Colonic mucosa (tissue), 4 donors: Measurements from ENCODE around the gene MCIDAS. TPM values are rescaled to one million over a fixed set of nuclear protein-coding genes. Genes with fewer than 3 reads are reported as not detected.

Experiments
- DNase-seq: peaks from one replicate; pipeline ENCODE4 v3.0.0-alpha.2; 2020
- H3K27ac ChIP-seq: fragments of 200-600 bp; one replicate; pipeline ENCODE4 v1.8.0; 2021
- H3K27me3 ChIP-seq: fragments of 200-600 bp; one replicate; pipeline ENCODE4 v1.8.0; 2021
- H3K36me3 ChIP-seq: fragments of 200-600 bp; one replicate; pipeline ENCODE4 v1.8.0; 2021
- H3K4me1 ChIP-seq: fragments of 200-600 bp; one replicate; pipeline ENCODE4 v1.8.0; 2021; ENCODE audit warnings: mild to moderate bottlenecking
- H3K4me3 ChIP-seq: fragments of 200-600 bp; one replicate; pipeline ENCODE4 v1.8.0; 2021
- H3K9ac ChIP-seq, 2 donors: one replicate each; pipeline ENCODE4 v1.7.0; 2013; ENCODE audit warnings: control low read depth in 2 of 2, low read depth in 2 of 2, low read length in 2 of 2
- H3K9me3 ChIP-seq: fragments of 200-600 bp; one replicate; pipeline ENCODE4 v1.8.0; 2021
- intact Hi-C: fragments of 100-400 bp; cut with DNase I; formaldehyde crosslinking; loops from one replicate; pipeline ENCODE4 v1.14.1; 2022
- total RNA-seq, 2 donors: library from RNA; stranded (reverse); fragmentation: NEBNext Ultra II Directional in 1 of 2; extraction: Animal tissue kit (Norgen Biotek cat#: 25700) in 1 of 2; gene quantifications; one replicate each; pipeline ENCODE4 v1.2.1, GENCODE V29; 2021
- TF ChIP-seq, protein P1 (sequence below): fragments of 200-600 bp; IDR thresholded peaks from one replicate; pipeline ENCODE4 v1.8.0; 2022; ENCODE audit warnings: antibody characterized with exemption, mild to moderate bottlenecking
- donor health status: healthy.
- donor health status: DM: no; HTN: no; CAD: no.
- donor health status: DM: no; HTN: no; CAD: no.

MCIDAS gene
- total RNA-seq, 2 donors from 2014 or later, result 0.13 to 0.22 TPM

DNA sequence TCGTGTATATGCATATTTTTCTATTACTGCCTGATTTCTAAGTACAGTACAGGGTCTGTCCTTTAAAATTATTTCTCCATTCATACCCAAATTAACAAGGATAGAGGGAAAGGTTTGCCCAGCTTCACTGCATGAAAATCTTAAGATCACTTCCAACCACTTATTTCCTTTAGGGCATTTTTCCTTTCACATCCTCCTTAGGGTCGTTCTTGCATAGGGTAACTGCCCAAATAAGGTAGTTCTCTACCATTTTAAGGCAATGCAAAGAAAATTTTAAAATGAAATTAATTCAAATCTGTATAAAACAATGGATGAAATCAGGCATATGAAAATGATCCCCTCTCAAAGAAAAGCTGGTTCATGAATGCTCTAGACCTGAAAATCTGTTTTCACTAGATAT, 50.0 kb downstream of the MCIDAS start:
- DNase-seq, result no peak
- no peak overlapping the region for H3K9ac ChIP-seq
- H3K4me3 ChIP-seq, result no peak overlapping the region
- no peaks in the 10 kb centered on the region for H3K36me3 ChIP-seq
- peaks cover 42% of the 10 kb centered on the region for H3K27me3 ChIP-seq
- peaks cover 10% of the 10 kb centered on the region for H3K4me1 ChIP-seq
- no peak overlapping the region for H3K27ac ChIP-seq
- TF ChIP-seq, protein P1, sequence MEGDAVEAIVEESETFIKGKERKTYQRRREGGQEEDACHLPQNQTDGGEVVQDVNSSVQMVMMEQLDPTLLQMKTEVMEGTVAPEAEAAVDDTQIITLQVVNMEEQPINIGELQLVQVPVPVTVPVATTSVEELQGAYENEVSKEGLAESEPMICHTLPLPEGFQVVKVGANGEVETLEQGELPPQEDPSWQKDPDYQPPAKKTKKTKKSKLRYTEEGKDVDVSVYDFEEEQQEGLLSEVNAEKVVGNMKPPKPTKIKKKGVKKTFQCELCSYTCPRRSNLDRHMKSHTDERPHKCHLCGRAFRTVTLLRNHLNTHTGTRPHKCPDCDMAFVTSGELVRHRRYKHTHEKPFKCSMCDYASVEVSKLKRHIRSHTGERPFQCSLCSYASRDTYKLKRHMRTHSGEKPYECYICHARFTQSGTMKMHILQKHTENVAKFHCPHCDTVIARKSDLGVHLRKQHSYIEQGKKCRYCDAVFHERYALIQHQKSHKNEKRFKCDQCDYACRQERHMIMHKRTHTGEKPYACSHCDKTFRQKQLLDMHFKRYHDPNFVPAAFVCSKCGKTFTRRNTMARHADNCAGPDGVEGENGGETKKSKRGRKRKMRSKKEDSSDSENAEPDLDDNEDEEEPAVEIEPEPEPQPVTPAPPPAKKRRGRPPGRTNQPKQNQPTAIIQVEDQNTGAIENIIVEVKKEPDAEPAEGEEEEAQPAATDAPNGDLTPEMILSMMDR, result no peak
- no peaks in the 10 kb centered on the region for H3K9me3 ChIP-seq
- intact Hi-C loops, result loop anchor here (5.0 kb wide), 1 partner anchor 55 kb away; the partner anchor contains the start of gene CCNO

DNA sequence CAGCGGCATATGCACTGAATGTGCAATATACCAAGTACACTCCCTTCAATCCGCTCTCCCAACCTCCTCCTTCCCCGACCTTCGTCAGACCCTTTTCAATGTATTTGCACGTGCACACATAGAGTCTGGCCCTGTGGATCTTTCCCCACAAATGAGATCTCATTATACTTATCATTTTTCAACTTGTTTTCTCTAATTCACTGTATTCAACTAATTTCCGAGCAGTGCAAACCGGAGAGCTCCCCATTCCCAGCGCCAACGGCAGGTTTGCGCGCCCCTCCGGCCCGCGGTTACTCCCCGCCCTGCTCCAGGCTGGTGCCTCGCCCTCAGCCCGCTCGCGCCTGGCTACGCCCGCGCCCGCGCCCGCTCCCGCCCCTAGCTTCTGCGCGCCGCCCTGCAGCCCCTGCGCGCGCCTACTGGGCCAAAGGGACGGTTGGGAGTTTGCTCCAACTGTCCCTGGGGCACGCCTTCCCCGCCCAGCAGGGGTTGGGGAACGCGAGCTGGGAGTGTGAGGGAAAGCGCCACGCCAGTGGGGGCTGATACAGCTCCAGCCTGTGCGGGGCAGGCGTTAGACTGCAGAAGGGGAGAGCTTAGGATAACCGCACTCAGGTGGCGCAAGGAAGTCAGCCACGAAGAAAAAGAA, 50.8 kb downstream of the MCIDAS start:
- Histone ChIP-seq H3K9me3 (no peaks in the 10 kb centered on the region), H3K4me3 (peak overlapping the region; percentile 26), H3K27me3 (peaks cover 42% of the 10 kb centered on the region), H3K27ac (no peak overlapping the region), H3K36me3 (no peaks in the 10 kb centered on the region), H3K9ac (no peak overlapping the region), H3K4me1 (peaks cover 10% of the 10 kb centered on the region)
- TF ChIP-seq, protein P1, result peak; percentile 37
- peak; percentile 76 for DNase-seq
- intact Hi-C loops, result loop anchor here (5.0 kb wide), 1 partner anchor 56 kb away; the partner anchor contains the start of gene CCNO

DNA sequence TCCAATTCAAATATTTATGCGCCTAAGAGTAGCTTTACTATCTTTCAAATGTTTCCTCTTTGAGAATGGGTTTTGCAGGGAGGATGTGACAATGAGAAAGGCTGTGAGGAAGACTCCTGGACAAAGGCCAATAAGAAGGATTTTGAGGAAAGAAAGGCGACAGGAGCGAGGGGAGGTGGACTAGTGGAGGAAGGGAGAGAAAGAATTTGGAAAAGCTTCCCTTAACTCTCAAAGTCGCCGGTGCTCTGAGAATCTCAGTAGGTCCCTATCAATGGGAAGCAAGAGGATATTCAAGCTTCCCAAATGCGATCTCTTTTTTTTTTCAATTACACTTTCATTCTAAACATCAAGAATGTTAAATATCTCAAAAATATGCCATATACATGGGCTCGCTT, 51.3 kb downstream of the MCIDAS start:
- intact Hi-C loops, result loop anchor here (5.0 kb wide), 1 partner anchor 57 kb away; the partner anchor contains the start of gene CCNO
- H3K27ac ChIP-seq, result no peak overlapping the region
- peaks cover 42% of the 10 kb centered on the region for H3K27me3 ChIP-seq
- H3K9me3 ChIP-seq, result no peaks in the 10 kb centered on the region
- H3K4me1 ChIP-seq, result peaks cover 10% of the 10 kb centered on the region
- no peaks in the 10 kb centered on the region for H3K36me3 ChIP-seq
- H3K4me3 ChIP-seq, result no peak overlapping the region
- no peak overlapping the region for H3K9ac ChIP-seq
- no peak for DNase-seq
- TF ChIP-seq, protein P1, result no peak

DNA sequence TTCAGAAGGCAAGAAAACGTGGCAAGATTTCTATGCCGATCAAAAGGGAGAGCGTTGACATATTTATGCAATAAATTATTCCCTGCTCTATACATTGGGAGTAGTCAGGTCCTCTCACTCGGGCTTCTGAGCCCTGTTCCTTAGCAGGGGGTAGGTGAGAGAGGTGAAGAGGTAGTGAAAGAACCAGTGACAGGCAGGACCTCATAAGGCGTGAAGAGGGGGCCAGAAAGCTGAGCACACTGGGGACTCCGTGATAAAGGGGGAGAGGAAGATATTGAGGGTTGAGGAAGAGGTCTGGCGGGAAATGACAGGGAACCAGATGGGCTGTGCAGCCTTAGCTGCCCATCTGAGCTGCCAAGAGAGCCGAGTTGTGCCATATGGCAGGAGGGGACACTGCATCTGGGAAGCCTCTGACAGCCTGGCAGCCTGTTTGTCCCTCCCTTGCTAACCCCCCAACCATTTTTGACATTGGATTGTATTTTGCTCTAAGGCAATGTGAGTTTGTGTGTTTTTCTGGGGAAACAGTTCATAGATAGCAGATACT, 53.4 kb downstream of the MCIDAS start:
- Histone ChIP-seq H3K9me3 (no peaks in the 10 kb centered on the region), H3K4me1 (peaks cover 10% of the 10 kb centered on the region), H3K27me3 (peaks cover 42% of the 10 kb centered on the region), H3K36me3 (no peaks in the 10 kb centered on the region), H3K27ac (no peak overlapping the region), H3K9ac (peak overlapping the region in 1 of 2 donors; percentile 66), H3K4me3 (peak overlapping the region; percentile 42)
- TF ChIP-seq, protein P1, result no peak
- DNase-seq, result no peak
- intact Hi-C loops, result loop anchor here (5.0 kb wide), 1 partner anchor 519 kb away; no protein-coding TSS in a partner anchor

DNA sequence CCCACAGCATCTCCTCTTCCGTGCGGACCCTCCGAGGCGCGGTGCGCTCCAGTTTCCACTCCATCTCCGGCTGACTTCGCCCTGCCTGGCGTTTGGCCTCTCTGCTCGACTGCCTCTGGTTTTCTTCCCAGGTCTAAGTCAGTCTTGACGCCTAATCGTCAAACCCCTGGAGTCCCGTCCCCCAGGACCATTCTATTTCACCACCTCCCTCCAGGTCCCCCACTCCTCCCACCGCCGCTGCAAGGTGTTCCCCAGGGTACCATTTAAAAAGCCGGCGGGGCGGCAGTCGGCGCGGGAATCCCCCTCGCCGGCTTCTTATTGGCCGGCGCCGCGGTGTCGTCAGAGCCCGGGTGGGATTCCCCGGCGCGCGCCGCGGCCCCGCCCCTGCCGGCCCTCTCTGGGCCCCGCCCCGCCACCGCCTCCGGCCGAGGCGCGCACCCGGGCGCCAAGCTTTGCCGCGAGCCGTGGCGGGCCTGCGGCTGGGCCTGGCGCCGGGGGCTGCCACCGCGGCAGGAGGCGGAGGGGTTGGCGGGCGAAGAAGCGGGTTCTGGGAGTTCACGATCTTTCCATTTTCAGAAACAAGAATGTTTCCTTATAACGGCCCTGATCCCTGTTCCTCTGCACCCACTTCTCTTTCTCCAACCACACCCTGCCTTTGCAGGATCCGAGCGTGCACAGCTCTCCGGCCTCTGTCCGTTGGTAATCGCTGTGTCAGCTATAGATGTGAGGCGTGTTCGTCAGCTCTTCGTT, 54.0 kb downstream of the MCIDAS start, which contains the start of gene CDC20B:
CDC20B (minus strand) TSS at position 241 of the 750 bp plus-strand sequence; CDS start at position 64, 177 bp downstream.
- H3K9ac ChIP-seq, result peak within 1 kb of the TSS; percentile 38 to 66
- TF ChIP-seq, protein P1, result no peak

More for the DNA sequence above, 54.0 kb downstream of the MCIDAS start, which contains the start of gene CDC20B:
- Histone ChIP-seq H3K9me3 (no peaks in the 10 kb centered on the region), H3K4me3 (peak within 1 kb of the TSS; percentile 42), H3K27me3 (peaks cover 39% of the 10 kb centered on the region), H3K27ac (no peak within 1 kb of the TSS), H3K4me1 (peaks cover 10% of the 10 kb centered on the region), H3K36me3 (no peaks in the 10 kb centered on the region)
- intact Hi-C loops, result loop anchor here (5.0 kb wide), 1 partner anchor 519 kb away; no protein-coding TSS in a partner anchor
- DNase-seq, result peak; percentile 76
